Measurements from ENCODE around the gene NXNL2. TPM values are rescaled to one million over a fixed set of nuclear protein-coding genes. Genes with fewer than 3 reads are reported as not detected.
A peak's percentile ranks its signal among the peaks of the same experiment; 100 is the strongest.

The NXNL2 gene
- total and polyA plus RNA-seq, 2 experiments from 2014 or later: 0.24 TPM; not detected in 1

- H3K27ac ChIP-seq: no peak overlapping the region
- peaks cover 98% of the 10 kb centered on the region for H3K27me3 ChIP-seq
- H3K4me3 ChIP-seq: peak overlapping the region; percentile 39
- H3K9me3 ChIP-seq (ENCODE audit: low read depth): no peaks in the 10 kb centered on the region
- TF ChIP-seq, protein P1, sequence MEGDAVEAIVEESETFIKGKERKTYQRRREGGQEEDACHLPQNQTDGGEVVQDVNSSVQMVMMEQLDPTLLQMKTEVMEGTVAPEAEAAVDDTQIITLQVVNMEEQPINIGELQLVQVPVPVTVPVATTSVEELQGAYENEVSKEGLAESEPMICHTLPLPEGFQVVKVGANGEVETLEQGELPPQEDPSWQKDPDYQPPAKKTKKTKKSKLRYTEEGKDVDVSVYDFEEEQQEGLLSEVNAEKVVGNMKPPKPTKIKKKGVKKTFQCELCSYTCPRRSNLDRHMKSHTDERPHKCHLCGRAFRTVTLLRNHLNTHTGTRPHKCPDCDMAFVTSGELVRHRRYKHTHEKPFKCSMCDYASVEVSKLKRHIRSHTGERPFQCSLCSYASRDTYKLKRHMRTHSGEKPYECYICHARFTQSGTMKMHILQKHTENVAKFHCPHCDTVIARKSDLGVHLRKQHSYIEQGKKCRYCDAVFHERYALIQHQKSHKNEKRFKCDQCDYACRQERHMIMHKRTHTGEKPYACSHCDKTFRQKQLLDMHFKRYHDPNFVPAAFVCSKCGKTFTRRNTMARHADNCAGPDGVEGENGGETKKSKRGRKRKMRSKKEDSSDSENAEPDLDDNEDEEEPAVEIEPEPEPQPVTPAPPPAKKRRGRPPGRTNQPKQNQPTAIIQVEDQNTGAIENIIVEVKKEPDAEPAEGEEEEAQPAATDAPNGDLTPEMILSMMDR (IDR thresholded peaks at IDR 0.05; ENCODE audit: low read depth, low read length): no peak
- H3K4me1 ChIP-seq (ENCODE audit: low read depth): no peaks in the 10 kb centered on the region
- H3K36me3 ChIP-seq: no peaks in the 10 kb centered on the region
- DNase-seq (ENCODE audit: low read depth in 1 of 2, low spot score in 1 of 2): peak; percentile 25 to 52
Measured at GRCh38 chr9:88533951-88534455, 975 bp upstream of the NXNL2 start.

- Histone ChIP-seq H3K27me3 (peaks cover 91% of the 10 kb centered on the region), H3K4me1 (ENCODE audit: low read depth) (no peaks in the 10 kb centered on the region), H3K36me3 (no peaks in the 10 kb centered on the region), H3K9me3 (ENCODE audit: low read depth) (no peaks in the 10 kb centered on the region), H3K4me3 (peak overlapping the region; percentile 39), H3K27ac (no peak overlapping the region)
- TF ChIP-seq, protein P1 (IDR thresholded peaks at IDR 0.05; ENCODE audit: low read depth, low read length): no peak
- DNase-seq (ENCODE audit: low read depth in 1 of 2, low spot score in 1 of 2): peak in 1 of 2 donors; percentile 26
Measured at GRCh38 chr9:88535226-88536022, 446 bp downstream of the NXNL2 start.

- TF ChIP-seq, protein P1 (IDR thresholded peaks at IDR 0.05; ENCODE audit: low read depth, low read length): no peak
- Histone ChIP-seq H3K27ac (no peak overlapping the region), H3K9me3 (ENCODE audit: low read depth) (no peaks in the 10 kb centered on the region), H3K4me3 (no peak overlapping the region), H3K4me1 (ENCODE audit: low read depth) (no peaks in the 10 kb centered on the region), H3K36me3 (no peaks in the 10 kb centered on the region), H3K27me3 (peaks cover 85% of the 10 kb centered on the region)
- DNase-seq (ENCODE audit: low read depth in 1 of 2, low spot score in 1 of 2): no peak
Measured at GRCh38 chr9:88536023-88536324, 996 bp downstream of the NXNL2 start.

GRCh38 chr9:88536951-88537760 is 2.2 kb downstream of the NXNL2 start:
- H3K4me3 ChIP-seq: no peak overlapping the region
- no peak for DNase-seq (ENCODE audit: low read depth in 1 of 2, low spot score in 1 of 2)
- H3K36me3 ChIP-seq: no peaks in the 10 kb centered on the region
- H3K9me3 ChIP-seq (ENCODE audit: low read depth): no peaks in the 10 kb centered on the region
- TF ChIP-seq, protein P1 (IDR thresholded peaks at IDR 0.05; ENCODE audit: low read depth, low read length): no peak
- H3K4me1 ChIP-seq (ENCODE audit: low read depth): no peaks in the 10 kb centered on the region
- H3K27me3 ChIP-seq: peaks cover 73% of the 10 kb centered on the region
- H3K27ac ChIP-seq: no peak overlapping the region

DNA sequence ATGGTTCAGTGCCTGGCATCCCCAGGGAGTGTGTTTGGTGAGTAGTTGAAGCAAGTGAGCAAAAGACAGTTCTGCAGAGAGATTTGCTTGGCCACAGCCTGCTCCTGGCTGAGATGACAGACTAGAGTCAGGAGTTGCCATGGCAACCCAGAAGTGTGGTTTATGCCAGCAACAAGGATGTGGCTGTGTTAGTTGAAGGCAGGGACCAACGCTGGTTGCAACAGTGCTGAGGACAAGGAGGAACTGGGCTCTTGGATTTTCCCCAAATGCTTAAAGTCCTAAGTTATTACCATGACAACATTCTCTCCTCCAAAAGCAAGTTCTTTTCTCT is 2.7 kb downstream of the NXNL2 start:
- no peak overlapping the region for H3K4me3 ChIP-seq
- H3K9me3 ChIP-seq (ENCODE audit: low read depth): no peaks in the 10 kb centered on the region
- DNase-seq (ENCODE audit: low read depth in 1 of 2, low spot score in 1 of 2): peak in 1 of 2 donors; percentile 91
- peaks cover 67% of the 10 kb centered on the region for H3K27me3 ChIP-seq
- H3K4me1 ChIP-seq (ENCODE audit: low read depth): no peaks in the 10 kb centered on the region
- H3K36me3 ChIP-seq: no peaks in the 10 kb centered on the region
- TF ChIP-seq, protein P1 (IDR thresholded peaks at IDR 0.05; ENCODE audit: low read depth, low read length): no peak
- H3K27ac ChIP-seq: no peak overlapping the region

All from cardiac muscle cell (in vitro differentiated cells and primary cell).